HG03280 (cell line): Measurements from ENCODE around the gene MVD.

Experiments
- ATAC-seq: cut with Tn5 transposase; IDR thresholded peaks from one replicate; pipeline ENCODE4 v1.9.1; 2021; ENCODE audit warnings: mild to moderate bottlenecking, moderate library complexity; ENCODE audit not compliant: unreplicated experiment

Gene MVD

GRCh38 chr16:88642881-88643643, 19.8 kb downstream of the MVD start:
- ATAC-seq: no peak

- ATAC-seq: no peak
Observed at GRCh38 chr16:88640498-88641247, 22.2 kb downstream of the MVD start.

GRCh38 chr16:88640039-88640495, 22.8 kb downstream of the MVD start:
- ATAC-seq: no peak

- no peak for ATAC-seq
Observed at GRCh38 chr16:88639231-88640038, 23.5 kb downstream of the MVD start.

- no peak for ATAC-seq
Observed at GRCh38 chr16:88638323-88639230, 24.3 kb downstream of the MVD start, which contains the start of gene IL17C. Gene IL17C (plus strand): TSS chr16:88638572. CDS start chr16:88638642, 70 bp downstream.

GRCh38 chr16:88636488-88637265, 26.2 kb downstream of the MVD start:
- ATAC-seq: no peak

- ATAC-seq: no peak
Observed at GRCh38 chr16:88635671-88636319, 27.1 kb downstream of the MVD start.

- no peak for ATAC-seq
Observed at GRCh38 chr16:88634994-88635670, 27.8 kb downstream of the MVD start.

GRCh38 chr16:88634141-88634993, 28.5 kb downstream of the MVD start:
- ATAC-seq: peak; percentile 42

GRCh38 chr16:88633684-88634140, 29.2 kb downstream of the MVD start:
- ATAC-seq: peak; percentile 34

GRCh38 chr16:88632587-88632930, 30.3 kb downstream of the MVD start:
- no peak for ATAC-seq

GRCh38 chr16:88631920-88632586, 30.8 kb downstream of the MVD start:
- no peak for ATAC-seq

- ATAC-seq: no peak
Observed at GRCh38 chr16:88631384-88631783, 31.5 kb downstream of the MVD start.

- ATAC-seq: no peak
Observed at GRCh38 chr16:88630941-88631340, 31.9 kb downstream of the MVD start.

- no peak for ATAC-seq
Observed at GRCh38 chr16:88630433-88630832, 32.5 kb downstream of the MVD start.

- no peak for ATAC-seq
Observed at GRCh38 chr16:88629835-88630234, 33.1 kb downstream of the MVD start.

- ATAC-seq: no peak
Observed at GRCh38 chr16:88628512-88628974, 34.3 kb downstream of the MVD start.
